HG02938 (cell line): ENCODE measurements around the gene SH3BGRL.
"Not testable (repeated sequence)": the region's sequence is repeated elsewhere in the genome, so short reads cannot be mapped to it uniquely, and the experiment has no call there.

ENCODE experiments used
- ATAC-seq: cut with Tn5 transposase; IDR thresholded peaks from one replicate; pipeline ENCODE4 v1.9.1; 2021; ENCODE audit warnings: mild to moderate bottlenecking, moderate library complexity; ENCODE audit not compliant: unreplicated experiment

SH3BGRL gene

DNA sequence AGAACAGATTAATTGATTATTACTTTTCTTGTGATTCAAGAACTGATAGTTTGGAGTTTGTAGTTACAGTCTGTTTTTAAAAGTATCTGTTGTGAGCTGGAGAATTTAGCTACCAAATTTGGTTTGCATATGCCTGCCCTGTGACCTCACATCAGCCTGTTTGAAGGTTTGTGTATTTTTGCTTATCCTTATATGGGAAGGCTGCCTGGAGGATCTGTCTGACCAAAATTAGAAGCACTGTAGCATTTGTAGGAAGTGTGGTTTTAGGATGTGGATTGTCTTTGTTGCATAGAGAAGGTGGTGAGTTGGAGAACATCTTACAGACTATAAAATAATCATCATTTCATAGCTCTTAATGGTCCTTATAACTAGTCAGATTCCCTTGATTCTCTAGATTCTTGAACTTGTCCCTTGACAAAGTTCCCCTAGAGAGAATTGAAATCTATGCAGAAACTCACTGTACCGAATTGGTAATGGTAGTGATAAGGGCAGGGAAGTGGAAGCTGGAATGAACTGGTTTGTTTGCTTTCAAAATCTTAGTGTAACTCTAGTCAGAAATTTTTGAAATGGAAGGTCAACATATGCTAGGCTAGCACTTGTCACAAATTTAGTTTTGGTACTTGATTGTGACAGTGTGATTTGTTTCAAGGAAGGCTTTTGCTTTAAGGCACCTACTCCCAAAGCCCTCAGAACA, 57.3 kb downstream of the SH3BGRL start:
- no peak for ATAC-seq

DNA sequence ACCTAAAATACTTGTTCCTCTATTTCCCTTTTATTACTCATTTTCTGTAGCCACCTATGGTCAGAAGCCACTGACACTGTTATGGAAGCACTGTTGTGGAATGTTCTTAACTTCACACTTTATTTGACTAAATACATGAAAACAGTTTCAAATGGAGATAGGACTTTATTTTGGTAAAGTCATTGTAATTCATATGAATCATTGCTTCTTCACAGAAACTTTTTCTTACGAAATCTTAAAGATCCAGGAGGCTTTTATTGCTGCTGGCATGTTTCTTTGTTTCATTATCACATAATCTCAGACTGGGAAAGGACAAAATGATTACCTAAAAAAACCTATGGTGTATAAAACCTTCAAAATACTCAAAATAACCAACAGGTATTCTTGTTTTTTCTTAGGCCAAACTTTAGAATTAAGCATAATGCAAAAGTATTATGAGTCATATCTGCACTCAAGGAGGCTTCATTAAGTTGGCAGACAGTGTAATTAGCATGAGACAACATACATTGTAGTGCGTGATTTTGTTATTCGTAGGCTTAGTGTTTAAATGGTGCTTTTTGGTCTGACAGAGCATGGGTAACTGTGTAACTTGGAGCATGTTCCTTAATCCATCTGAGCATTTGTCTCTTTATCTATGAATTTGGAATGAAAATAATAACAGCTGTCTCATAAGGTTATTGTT, 58.0 kb downstream of the SH3BGRL start:
- no peak for ATAC-seq

DNA sequence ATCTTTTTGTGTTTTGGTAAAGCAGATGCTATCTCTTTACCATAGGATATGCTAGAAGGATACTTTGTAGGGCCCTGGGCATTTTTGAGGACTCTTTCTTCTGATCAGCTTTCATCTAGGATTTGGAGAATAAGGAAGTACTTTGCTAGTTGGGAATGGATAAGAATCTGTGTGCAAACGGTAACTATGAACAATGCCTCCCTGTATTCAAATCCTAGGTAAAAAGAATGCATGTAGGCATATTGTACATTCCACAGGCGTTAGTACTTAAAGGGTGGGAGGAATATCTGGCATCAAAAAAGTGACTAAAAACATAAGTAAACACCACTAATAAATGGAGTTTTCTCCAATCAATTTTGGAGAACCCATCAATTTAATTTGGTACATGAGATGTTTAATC, 59.7 kb downstream of the SH3BGRL start:
- ATAC-seq: no peak

DNA sequence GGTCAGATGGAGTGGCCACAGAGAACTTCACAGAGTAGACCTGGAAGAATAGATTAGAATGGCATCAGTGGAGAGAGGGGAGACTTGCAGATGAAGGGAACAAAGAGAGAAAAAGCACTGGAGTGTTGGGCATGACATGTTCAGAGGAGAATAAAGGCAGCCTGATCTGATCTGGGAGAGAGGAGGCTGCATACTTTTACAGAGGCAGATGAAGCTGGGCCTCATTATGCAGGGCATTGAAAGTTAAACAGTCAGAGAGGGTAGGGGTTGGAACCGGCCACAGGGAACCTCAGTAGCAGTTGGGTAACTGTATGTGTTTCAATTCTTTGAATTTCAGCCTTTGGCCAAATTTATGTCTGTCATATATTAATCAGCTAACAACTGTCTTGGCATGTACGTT, 61.2 kb downstream of the SH3BGRL start:
- ATAC-seq: no peak

DNA sequence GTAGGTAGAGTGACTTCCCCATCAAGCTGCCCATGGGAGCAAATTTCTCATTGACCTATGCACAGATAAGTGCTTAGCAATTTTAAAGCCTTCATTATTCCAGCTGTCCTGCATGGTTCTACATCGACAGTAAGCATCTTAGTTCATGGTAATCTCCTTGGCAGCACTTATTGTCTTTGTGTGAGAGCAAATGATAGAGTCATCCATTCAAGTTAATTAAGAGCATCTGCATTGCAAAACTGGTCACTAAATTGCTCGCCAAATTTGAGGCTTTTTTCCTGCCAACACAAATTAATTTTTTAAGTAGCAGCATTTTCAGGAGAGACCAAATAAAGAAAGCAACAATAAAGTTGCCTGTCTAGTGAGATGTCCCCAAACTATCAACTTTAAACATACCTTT, 76.7 kb downstream of the SH3BGRL start:
- ATAC-seq: no peak

DNA sequence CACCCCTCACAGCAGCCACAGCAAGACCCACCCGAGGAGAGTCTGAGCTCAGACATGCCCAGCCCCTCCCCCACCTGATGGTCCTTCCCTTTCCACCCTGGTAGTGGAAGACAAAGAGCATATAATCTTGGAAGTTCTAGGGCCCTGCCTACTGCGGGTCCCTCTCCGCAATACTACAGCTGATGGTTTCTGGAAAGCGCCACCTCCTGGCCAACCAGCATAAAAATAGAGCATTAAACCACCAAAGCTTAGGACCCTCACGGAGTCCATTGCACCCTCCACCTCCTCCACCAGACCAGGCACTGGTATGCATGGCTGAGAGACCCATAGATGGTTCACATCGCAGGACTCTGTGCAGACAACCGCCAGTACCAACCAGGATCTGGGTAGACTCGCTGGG, 78.2 kb downstream of the SH3BGRL start:
- no peak for ATAC-seq

DNA sequence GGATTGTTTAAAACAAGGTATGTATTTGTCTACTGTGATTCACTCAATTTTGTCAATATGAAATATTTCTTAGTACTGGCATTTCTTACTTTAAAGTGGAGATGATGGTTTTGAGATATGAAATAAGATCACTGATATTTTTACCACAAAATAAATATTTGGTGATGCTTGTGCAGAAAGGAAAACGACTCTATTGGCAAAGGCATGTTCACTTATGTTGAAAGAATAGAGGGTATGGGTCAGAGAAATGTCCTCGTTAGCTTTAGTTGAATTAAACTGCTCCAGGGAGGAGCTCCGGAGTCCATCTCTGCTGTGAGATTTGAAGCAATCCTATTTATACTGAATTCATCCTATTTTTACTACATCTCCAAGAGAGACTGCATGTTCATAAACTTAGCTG, 84.2 kb downstream of the SH3BGRL start:
- ATAC-seq: no peak

DNA sequence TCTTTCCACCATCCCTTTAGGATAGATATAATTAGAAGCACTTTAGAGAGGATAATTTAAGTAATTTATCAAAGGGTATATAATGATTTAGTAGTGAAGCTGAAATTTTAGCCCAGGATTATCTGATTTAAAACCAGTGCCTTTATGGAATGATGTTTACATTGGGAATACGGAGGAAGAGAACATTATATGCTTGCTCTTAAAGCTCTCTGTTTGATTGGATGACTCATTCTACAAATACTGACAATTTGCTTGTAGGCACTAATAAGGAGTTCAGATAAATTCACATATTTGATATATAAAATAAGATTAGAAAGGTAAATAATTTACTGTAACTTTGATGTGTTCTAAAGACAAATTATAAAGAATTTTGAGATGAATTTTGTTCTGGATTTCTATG, 84.7 kb downstream of the SH3BGRL start:
- ATAC-seq: no peak

DNA sequence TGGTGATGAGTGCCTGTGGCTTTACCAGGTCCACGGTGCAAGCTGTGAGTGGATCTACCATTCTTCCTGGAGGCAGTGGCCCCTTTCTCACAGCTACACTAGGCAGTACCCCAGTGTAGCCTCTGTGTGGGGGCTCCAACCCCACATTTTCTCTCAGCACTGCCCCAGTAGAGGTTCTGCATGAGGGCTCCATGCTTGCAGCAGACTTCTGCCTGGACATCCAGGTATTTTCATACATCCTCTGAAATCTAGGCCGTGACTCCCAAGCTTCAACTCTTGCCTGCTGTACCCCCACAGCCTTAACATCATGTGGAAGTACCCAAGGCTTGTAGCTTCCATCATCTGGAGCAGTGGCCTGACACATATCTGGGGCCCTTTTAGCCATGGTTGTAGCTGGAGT, 90.1 kb downstream of the SH3BGRL start:
- ATAC-seq: no peak

DNA sequence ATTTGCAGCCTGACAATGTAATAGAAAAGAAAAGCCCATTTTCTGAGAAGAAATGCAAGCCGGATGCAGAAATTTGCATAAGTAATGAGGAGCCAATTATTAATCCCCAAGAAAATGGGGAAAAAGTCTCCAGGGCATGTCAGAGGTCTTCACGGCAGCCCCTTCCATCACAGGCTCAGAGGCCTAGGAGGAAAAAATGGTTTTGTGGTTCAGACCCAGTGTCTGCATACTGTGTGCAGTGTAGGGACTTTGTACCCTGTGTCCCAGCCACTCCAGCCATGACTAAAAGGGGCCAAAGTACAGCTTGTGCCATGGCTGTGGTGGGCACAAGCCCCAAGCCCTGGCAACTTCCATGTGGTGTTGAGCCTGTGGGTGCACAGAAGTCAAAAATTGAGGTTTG, 92.2 kb downstream of the SH3BGRL start:
- no peak for ATAC-seq

DNA sequence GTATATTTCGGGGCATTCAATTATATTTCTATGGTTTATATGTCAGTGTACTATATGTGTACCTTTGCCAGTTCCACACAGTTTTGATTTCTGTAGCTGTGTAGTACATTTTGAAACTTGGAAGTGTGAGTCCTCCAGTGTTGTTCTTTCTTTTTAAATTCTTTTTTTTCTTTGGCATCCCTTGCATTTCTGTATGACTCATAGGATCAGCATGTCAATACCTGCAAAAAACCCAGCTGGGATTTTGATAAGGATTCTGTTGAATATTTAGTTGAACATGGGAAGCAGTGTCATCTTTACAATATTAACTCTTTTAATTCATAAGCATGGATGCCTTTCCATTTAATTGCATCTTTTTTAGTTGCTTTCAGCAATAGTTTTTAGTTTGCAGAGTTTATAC, 100.0 kb downstream of the SH3BGRL start:
- ATAC-seq: no peak

DNA sequence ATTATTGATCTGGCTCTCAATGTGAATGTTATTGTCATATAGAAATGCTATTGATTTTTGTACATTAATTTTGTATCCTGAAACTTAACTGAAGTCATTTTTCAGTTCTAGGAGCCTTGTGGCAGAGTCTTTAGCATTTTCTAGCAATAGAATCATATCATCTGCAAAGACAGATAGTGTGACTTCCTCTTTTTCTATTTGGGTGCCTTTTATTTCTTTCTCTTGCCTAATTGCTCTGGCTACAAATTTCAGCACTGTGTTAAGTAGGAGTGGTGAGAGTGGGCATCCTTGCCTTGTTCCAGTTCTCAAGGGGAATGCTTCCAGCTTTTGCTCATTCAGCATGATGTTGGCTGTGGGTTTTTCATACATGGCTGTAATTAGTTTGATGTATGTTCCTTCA, 102.7 kb downstream of the SH3BGRL start:
- peak; percentile 54 for ATAC-seq

DNA sequence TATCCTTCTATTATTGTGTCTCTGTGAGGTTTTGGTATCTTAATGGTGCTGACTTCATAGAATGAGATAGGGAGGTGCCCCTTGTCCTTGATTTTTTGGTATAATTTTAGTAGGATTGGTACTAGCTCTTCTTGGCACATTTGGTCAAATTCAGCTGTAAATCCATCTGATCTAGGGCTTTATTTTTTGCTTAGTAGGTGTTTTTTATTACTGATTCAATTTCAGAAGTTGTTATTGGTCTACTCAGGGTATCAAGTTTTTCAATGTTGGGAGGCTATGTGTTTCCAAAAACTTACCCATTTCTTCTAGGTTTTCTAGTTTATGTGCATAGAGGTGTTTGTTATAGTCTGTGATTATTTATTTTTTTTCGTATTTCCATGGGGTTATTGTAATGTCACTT, 103.3 kb downstream of the SH3BGRL start:
- ATAC-seq: no peak

DNA sequence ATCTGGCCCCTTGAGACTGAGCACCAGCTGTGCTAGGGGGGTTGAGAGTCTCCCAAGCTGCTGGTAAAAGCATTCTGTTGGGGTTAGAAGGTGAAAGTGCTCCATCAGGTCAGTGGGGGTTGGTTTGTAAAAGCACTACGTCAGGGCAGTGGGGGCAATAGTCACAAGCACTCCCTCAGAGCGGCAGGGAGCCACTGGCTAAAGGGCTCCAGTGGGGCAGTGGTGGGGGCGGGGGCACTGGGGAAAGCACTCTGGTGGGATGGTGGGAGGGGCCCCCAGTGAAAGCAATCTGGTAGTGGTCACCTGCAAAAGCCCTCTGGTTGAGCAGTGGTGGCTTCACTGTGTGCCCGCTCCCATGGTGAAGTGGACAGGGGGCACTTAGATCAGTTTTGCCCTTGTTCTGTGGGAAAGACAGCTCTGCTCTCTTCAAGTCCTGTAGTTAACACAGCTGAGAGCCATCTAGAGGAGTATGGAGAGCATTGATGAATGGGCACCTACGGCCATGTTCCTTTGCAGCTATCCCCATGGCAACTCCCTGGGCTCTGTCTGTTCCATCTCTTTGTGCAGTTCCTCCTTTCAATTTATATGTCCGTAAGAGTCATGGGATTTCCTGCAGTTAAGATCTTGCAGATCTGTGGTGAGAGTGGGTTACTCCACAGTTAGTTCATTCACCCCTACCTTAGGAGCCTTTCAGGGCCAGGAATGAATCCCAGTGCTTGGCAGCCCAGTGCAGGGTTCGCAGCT, 106.4 kb downstream of the SH3BGRL start:
- ATAC-seq: no peak

DNA sequence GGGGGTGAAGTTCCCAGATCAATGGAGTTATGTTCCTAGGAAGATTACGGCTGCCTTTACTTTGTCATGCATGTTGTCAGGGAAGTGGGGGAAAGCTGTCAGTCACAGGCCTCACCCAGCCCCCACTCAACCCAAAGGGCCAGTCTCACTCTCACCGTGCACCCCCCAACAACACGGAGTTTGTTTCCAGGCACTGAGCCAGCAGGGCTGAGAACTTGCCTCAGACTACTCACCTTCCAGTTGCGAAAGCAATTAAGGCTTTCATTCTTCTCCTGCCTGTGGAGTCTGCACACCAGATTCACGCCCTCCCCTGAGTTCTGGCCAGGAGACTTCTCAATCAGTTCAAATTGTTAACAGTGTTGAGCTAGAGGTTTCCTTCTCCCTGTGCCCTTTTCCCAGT, 114.3 kb downstream of the SH3BGRL start:
- ATAC-seq: no peak

DNA sequence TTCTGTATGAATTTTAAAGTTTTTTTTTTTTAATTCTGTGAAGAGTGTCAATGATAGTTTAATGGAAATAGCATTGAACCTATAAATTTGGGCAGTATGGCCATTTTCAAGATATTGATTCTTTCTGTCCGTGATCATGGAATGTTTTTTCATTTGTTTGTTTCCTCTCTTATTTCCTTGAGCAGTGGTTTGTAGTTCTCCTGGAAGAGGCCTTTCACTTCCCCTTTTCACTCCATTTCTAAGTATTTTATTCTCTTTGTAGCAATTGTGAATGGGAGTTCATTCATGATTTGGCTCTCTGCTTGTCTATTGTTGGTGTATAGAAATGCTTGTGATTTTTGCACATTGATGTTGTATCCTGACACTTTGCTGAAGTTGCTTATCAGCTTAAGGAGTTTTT, 129.8 kb downstream of the SH3BGRL start:
- not testable (repeated sequence) for ATAC-seq

DNA sequence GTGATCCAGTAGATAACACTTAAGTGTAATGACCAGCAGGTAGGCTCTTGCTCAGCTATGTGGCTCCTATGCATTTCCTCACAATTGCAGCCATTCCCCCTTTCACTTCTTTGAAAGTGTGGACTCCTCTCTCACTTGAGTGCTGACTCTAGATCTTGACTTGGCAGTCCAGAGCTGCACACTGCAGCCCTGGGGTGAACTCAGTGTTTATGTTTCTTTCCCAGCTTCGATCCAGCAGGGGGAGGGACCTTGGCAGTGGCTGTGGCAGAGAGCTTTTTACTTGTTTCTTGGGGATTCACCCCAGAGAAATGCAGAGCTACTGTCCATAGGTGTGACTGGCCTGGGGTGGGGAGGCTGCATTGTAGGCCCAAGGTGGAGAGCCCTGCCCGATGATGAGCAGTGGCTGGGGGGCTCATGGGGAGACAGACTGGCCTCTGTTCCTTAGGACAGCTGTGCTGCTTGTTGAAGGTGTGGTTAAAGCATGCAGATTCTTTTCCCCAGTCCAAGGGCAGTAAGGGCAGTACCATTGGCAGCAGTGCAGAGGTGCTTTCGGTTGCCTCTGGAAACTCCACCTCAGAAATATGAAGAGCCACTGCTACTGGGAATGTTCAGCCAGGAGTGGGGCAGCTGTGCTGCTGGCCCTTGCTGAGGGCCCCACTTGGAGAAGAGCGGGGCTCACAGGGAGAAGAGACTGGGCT, 134.7 kb downstream of the SH3BGRL start:
- no peak for ATAC-seq

DNA sequence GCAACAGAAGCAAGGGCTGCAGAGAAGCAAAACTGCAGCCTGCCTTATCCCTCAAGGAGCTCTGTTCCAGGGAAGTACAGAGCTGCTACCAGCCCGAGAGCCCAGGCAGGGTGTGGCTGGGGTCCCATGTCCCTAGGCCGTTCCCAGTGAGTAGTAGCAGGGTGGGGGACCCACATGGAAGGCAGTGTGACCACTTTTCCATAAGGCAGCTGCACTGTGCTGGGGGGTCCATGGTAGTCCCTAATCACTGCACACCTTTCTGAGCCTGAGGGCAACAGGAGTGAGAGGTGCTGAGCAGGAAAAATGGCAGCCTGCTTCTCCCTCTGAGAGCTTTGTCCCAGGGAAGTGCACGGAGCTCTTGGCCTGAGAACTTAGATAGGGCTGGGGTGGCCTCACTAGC, 135.9 kb downstream of the SH3BGRL start:
- no peak for ATAC-seq

DNA sequence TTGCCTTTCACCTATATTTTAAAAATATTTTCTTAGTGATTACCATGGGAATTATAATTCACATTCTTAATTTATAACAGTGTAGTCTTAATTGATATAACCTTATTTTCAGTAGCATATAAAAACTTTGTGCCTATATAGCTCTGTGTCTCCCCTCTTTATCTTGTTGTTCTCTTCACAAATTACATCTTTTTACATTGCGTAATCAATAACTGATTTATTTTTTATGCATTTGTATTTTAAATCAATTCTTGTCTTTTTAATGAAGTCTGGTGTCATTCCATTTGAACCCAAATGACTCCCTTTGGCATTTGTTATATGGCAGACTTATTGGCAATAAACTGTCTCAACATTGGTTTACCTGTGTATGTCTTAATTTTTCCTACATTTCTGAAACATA, 137.0 kb downstream of the SH3BGRL start:
- ATAC-seq: no peak

DNA sequence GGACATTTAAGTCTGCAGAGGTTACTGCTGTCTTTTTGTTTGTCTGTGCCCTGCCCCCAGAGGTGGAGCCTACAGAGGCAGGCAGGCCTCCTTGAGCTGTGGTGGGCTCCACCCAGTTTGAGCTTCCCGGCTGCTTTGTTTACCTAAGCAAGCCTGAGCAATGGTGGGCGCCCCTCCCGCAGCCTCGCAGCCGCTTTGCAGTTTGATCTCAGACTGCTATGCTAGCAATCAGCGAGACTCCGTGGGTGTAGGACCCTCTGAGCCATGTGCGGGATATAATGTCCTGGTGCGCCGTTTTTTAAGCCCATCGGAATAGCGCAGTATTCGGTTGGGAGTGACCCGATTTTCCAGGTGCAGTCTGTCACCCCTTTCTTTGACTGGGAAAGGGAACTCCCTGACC, 143.4 kb downstream of the SH3BGRL start:
- not testable (repeated sequence) for ATAC-seq
